H4 (cell line): ENCODE data around the gene FAM193A. TPM values are rescaled to one million over a fixed set of nuclear protein-coding genes. Genes with fewer than 3 reads are reported as not detected.
"Not testable (repeated sequence)": the region's sequence is repeated elsewhere in the genome, so short reads cannot be mapped to it uniquely, and the experiment has no call there.

Source experiments
- DNase-seq: peaks from one replicate; pipeline ENCODE4 v3.0.0-alpha.2; 2015; ENCODE audit warnings: low spot score
- total RNA-seq: library from RNA; depleted of rRNA; stranded (reverse); fragments of >200 nt; shearing (Covaris generic); gene quantifications from 2 replicates; pipeline ENCODE4 v1.2.3, GENCODE V29; 2014

The FAM193A gene
- total RNA-seq, 1 experiment from 2014 or later, result 8.9 TPM

- DNase-seq, result peak; percentile 78
Measured at GRCh38 chr4:2745981-2746806, 209.7 kb downstream of the FAM193A start.

GRCh38 chr4:2746891-2747695, 210.6 kb downstream of the FAM193A start:
- no peak for DNase-seq

GRCh38 chr4:2750719-2751605, 214.5 kb downstream of the FAM193A start:
- no peak for DNase-seq

DNA sequence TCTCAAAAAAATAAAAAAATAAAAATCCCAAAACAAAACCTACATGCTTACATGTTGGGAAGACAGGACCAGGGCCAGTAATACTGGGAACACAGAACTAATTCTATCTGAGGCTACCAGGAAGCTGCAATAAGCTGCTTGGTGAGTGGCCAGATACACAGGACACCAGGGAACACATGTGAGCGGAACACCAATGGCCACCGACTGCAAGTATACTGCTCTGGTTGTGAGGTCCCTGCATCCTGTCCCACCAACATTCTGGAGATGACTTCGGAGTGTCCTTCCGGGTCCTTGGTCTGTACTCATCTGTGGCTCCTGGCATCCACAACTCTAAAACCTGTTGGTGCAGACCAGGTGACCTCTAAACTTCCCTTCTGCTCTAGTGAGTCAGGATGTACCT, 217.0 kb downstream of the FAM193A start:
- DNase-seq, result no peak

- DNase-seq, result no peak
Measured at GRCh38 chr4:2754848-2755819, 218.7 kb downstream of the FAM193A start.

DNA sequence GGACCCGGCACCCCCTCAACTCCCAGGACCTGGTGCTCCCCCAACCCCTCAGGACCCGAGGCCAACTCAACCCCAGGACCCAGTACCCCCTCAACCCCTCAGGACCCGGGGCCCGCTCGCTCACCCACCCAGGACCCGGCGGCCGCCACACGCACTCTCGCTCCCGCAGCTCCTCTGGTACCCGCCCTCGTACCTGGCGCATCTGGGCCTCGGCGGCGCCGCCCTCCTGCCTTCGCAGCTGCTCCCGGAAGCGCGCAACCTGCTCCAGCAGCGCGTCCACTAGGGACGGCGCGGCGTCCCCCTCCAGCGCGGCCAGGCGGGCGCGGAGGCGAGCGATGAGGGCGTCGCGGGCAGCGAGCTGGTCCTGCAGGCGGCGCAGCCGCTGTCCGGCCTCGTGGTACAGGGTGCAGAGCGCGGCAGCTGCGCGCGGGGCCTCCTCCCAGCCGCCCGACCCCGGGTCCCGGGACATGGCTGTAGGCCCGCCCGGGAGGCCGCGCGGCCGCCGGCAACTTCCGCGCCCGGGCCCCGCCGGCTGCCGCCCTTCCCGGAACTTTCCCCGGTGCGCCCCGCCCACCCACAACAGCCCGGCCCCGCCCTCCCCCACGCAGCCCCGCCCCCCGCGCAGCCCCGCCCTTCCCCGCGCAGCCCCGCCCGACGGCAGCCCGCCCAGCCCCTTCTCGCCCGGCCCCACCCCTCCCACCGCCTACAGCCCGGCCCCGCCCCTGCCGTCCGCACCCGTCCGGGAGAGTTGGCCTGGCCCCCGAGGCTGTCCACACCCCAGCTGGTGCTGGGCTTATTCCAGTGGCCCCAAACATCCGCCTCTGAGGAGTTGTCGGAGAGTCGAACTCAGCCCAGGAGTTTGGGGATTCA, 219.6 kb downstream of the FAM193A start, which contains the start of gene TNIP2:
TNIP2 (minus strand) TSS at position 516 of the 870 bp plus-strand sequence; CDS start at position 469, 47 bp downstream.
- peak; percentile 70 for DNase-seq

DNA sequence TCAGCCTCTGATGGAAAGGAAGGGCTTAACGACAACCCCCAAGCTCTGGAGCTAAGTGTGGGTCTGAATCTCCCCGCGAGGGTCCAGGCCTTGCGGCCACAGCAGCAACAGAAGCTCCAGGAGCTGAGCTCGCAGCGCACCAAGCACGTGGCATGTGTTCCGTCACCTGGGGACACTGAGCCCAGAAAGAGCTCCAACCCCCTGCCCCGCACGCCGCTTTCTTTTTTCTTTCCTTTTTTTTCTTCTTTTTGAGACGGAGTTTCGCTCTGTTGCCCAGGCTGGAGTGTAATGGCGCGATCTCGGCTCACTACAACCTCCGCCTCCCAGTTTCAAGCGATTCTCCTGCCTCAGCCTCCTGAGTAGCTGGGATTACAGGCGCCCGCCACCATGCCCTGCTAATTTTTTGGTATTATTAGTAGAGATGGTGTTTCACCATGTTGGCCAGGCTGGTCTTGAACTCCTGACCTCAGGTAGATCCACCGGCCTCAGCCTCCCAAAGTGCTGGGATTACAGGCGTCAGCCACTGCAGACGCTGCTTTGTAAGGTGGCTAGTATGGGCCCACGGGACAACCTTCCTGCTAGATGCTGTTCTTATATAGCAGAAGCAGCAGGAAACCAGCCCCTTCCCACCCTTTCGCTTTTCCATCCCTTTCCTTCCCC, 220.4 kb downstream of the FAM193A start:
- DNase-seq, result no peak

DNA sequence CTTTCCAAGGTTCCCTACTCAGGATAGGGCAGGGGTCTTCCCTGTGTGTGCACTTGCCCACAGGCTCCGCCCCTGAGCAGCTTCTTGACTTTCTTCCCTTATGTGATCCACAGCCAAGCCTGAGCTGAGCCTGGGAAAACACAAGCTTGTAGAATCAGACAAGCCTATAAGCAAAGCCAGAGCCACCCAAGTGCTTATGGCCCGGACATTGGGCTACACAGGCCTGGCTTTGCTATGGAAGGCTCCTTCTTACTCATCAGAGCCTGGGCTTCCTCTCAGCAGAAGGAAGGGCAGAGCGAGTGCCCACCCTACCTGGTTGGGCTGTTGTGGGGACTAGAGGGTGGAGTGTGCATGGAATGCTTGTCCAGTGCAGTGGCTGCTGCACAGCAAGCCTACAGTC, 221.0 kb downstream of the FAM193A start:
- no peak for DNase-seq

- DNase-seq, result no peak
Measured at GRCh38 chr4:2761035-2761923, 224.8 kb downstream of the FAM193A start.

DNA sequence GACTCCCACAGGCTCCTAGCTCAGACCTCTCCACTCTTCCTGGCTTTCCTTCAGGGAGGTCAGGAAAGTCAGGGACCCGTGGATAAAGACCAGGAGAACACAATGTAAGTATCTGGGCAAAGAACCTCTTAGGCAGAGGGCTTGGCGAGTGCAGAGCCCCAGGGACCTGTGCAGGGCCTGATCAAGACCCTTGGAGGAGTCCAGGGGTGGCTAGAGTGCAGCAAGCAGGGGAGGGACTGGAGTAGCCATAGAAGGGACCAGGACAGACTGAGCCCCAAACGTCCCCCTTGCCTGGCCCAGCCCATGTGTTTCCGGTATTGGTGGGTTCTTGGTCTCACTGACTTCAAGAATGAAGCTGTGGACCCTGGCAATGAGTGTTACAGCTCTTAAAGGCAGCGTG, 225.6 kb downstream of the FAM193A start:
- no peak for DNase-seq

DNA sequence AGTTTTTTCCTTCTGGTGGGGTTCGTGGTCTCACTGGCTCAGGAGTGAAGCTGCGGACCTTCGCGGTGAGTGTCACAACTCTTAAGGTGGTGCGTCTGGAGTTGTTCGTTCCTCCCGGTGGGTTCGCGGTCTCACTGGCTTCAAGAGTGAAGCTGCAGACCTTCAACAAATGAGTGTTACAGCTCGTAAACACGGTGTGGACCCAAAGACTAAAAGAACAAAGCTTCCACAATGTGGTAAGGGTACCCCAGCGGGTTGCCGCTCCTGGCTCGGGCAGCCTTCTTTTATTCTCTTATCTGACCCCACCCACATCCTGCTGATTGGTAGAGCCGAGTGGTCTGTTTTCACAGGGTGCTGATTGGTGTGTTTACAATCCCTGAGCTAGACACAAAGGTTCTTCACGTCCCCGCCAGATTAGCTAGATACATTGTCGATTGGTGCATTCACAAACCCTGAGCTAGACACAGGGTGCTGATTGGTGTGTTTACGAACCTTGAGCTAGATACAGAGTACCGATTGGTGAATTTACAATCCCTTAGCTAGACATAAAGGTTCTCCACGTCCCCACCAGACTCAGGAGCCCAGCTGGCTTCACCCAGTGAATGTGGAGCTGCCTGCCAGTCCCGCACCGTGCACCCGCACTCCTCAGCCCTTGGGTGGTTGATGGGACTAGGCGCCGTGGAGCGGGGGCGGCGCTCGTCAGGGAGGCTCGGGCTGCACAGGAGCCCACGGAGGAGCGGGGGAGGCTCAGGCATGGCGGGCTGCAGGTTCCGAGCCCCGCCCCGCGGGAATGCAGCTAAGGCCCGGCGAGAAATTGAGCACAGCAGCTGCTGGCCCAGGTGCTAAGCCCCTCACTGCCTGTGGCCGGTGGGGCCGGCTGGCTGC, 226.3 kb downstream of the FAM193A start:
- not testable (repeated sequence) for DNase-seq

DNA sequence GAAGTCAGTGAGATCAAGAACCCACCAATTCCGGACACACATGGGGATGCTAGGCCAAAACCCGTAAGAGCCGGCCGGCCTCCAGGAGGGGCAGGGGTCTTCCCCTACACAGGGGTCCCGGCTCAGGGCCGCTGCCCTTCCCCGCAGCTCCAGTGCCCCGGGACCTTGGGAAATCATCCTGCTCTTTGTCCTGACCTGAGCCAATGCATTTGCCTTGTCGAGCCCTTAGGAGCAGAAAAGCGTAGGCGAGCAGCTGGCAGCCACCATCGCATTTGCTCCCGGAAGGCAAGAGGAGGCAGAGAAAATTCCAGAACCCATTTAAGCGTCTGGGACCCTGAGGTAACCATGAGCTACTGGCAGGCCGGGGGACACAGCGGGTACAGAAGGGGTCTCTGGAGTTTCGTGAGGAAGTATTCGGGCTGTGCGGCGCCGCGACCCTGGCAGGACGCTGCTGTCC, 227.1 kb downstream of the FAM193A start:
- DNase-seq, result no peak

DNA sequence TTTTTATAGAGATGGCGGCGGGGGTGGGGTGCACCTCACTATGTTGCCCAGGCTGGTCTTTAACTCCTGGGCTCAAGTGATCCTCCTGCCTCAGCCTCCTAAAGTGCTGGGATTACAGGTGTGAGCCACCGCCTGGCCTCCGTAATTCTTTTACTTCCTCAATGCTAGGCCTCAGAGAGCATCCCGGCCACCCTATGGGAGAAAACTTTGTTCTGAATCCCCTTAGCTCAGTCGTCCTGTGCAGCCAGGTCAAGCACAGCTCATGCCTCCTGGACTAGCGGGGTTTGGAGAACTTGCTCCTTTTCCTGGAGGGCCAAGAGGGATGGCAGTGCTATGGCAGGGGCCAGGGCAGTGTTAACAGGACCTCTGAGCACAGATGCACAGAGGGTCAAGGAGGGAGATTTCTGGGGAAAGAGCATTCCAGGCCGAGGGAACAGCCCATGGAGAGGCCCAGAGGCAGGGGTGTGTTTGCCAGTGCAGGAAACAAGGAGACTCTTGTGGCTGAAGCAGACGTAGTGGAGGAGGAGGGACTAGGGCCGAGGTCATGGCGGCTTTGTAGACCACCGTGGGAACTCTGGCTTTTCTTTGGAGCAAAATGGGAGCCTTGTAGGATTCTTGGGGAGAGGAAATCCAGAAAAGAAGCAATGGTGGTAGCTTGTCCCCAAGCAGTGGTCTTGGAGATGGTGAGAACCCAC, 229.5 kb downstream of the FAM193A start:
- DNase-seq, result no peak

DNA sequence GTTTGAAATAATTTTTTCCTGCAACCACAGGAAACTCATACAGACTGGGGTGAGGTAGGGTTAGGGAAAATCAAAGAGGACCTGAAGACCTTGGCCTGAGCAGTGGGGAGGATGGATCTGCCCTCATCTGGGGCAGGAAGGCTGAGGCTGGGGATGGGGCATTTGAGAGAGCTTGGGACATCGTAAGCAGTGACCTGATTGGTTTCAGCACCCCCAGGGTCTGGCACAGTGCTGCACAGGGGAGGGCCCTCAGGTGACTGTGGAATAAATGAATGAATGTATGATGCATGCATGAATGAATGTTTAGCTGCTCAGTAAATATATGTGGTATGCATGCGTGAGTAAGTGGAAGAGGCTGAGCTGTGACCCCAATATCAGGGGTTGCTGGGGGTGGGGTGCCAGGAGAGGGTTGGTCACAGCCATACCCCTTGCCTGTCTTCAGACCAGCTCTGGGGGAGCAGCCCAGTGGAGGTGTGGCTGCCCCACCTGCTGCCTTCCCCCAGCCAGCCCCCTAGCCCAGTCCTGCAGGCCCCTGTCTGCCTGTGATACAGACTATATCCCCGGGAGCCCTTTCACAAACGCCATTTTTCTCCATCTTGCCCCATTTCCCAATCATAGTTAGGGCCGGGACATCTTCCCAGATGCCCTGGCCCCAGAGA, 230.7 kb downstream of the FAM193A start:
- DNase-seq, result no peak

DNA sequence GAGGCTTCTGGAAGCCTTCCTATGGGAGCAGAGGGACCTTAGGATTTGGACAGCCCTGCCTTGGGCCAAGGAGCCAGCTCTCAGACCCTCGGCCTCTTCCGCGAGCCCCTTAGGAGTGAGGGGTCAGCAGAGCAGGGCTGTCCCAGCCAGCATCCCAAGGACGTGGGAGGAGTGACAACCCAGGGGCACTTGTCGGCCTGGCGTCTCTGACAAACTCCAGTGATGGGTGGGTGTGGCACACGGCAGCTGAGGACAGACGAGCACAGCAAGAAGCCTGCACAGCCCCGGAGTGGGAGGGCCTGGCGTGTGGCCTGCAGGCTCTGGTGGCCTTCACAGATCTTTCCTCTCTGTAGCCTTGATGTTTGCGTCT, 231.2 kb downstream of the FAM193A start:
- DNase-seq, result no peak

GRCh38 chr4:2768124-2768523, 231.7 kb downstream of the FAM193A start:
- no peak for DNase-seq
